Smooth muscle cell (in vitro differentiated cells): ENCODE measurements around the gene ZNF441. TPM values are rescaled to one million over a fixed set of nuclear protein-coding genes. Genes with fewer than 3 reads are reported as not detected.

Experiments
- DNase-seq: peaks from one replicate; lab custom pipeline; 2025; ENCODE audit not compliant: unreplicated experiment; lab: John Stamatoyannopoulos, UW
- H2AFZ ChIP-seq: fragments of 200-600 bp; sonication (generic); 2 replicates; pipeline ENCODE4 v1.6.0; 2016; ENCODE audit warnings: antibody characterized with exemption, low read depth, mild to moderate bottlenecking
- H3F3A ChIP-seq: fragments of 200-600 bp; sonication (generic); 2 replicates; pipeline ENCODE4 v1.6.0; 2017; ENCODE audit warnings: antibody characterized with exemption, low read depth
- H3K27ac ChIP-seq: fragments of 200-600 bp; sonication (generic); 2 replicates; pipeline ENCODE4 v1.5.1; 2016; ENCODE audit warnings: low read depth, mild to moderate bottlenecking
- H3K27me3 ChIP-seq: fragments of 200-600 bp; sonication (generic); 2 replicates; pipeline ENCODE4 v1.6.1; 2016; ENCODE audit warnings: low read depth, mild to moderate bottlenecking
- H3K36me3 ChIP-seq: fragments of 200-600 bp; sonication (generic); 2 replicates; pipeline ENCODE4 v1.5.1; 2016; ENCODE audit warnings: low read depth
- H3K4me1 ChIP-seq: fragments of 200-600 bp; sonication (generic); 2 replicates; pipeline ENCODE4 v1.5.1; 2016; ENCODE audit warnings: low read depth
- H3K4me2 ChIP-seq: fragments of 200-600 bp; sonication (generic); 2 replicates; pipeline ENCODE4 v1.6.0; 2016; ENCODE audit warnings: mild to moderate bottlenecking
- H3K4me3 ChIP-seq: fragments of 200-600 bp; sonication (generic); 2 replicates; pipeline ENCODE4 v1.5.1; 2016; ENCODE audit warnings: mild to moderate bottlenecking
- H3K79me2 ChIP-seq: fragments of 200-600 bp; sonication (generic); 2 replicates; pipeline ENCODE4 v1.6.0; 2016; ENCODE audit warnings: low read depth, mild to moderate bottlenecking
- H3K9ac ChIP-seq: fragments of 200-600 bp; sonication (generic); 2 replicates; pipeline ENCODE4 v1.6.0; 2016; ENCODE audit warnings: low read depth
- H3K9me3 ChIP-seq: fragments of 200-600 bp; sonication (generic); replicated peaks from 2 replicates; pipeline ENCODE4 v1.5.1; 2016; ENCODE audit warnings: low read depth
- H4K20me1 ChIP-seq: fragments of 200-600 bp; sonication (generic); 2 replicates; pipeline ENCODE4 v1.6.0; 2016; ENCODE audit warnings: low read depth
- CTCF ChIP-seq: fragments of 200-600 bp; sonication (generic); IDR thresholded peaks from 2 replicates; pipeline ENCODE4 v1.5.1; 2017; ENCODE audit warnings: borderline replicate concordance, mild to moderate bottlenecking, antibody characterized with exemption; ENCODE audit not compliant: insufficient read depth, poor library complexity, severe bottlenecking
- WGBS: methylation state at CpG from one replicate; pipeline ENCODE4 v1.1.7; 2016; ENCODE audit warnings: low lambda C conversion rate; 5-methylcytosine and 5-hydroxymethylcytosine counted together
- polyA plus RNA-seq: library from polyadenylated mRNA; unstranded; fragments of >200 nt; fragmentation: Nextera tagmentation; extraction: Ambion mirVana; gene quantifications from 2 replicates; pipeline ENCODE4 v1.2.1, GENCODE V29; 2016
- total RNA-seq: library from RNA; depleted of rRNA; stranded (reverse); fragments of >200 nt; gene quantifications from 2 replicates; pipeline ENCODE4 v1.2.3, GENCODE V29; 2014

ZNF441 gene
- total and polyA plus RNA-seq, 2 experiments from 2014 or later = 2.7 to 9.3 TPM

DNA sequence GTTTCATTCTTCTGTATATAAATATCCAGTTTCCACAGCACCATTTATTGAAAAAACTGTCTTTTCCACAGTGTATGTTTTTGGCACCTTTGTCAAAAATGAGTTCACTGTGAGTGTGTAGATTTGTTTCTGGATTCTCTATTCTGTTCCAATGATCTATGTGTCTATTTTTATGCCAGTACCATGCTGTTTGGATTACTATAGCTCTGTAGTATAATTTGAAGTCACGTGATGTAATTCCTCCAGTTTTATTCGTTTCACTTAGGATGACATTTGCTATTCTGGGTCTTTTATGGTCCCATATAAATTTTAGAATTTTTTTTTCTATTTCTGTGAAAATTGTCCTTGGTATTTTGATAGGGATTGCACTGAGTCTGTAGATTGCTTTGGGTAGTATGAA lies 17.0 kb upstream of the ZNF441 start:
- Histone ChIP-seq H3K4me2 (no peak overlapping the region), H3K9ac (no peak overlapping the region), H3F3A (no peaks in the 10 kb centered on the region), H3K9me3 (peaks cover 25% of the 10 kb centered on the region), H3K27me3 (no peaks in the 10 kb centered on the region), H3K4me3 (no peak overlapping the region), H2AFZ (no peak overlapping the region), H3K27ac (no peak overlapping the region), H4K20me1 (no peaks in the 10 kb centered on the region), H3K79me2 (no peaks in the 10 kb centered on the region), H3K36me3 (no peaks in the 10 kb centered on the region), H3K4me1 (no peaks in the 10 kb centered on the region)
- 56% methylated on average over 2 of the region's 2 CpGs for WGBS
- TF ChIP-seq CTCF = no peak
- DNase-seq = no peak

GRCh38 chr19:11752244-11752736 lies 14.5 kb upstream of the ZNF441 start:
- H3K9me3 ChIP-seq = peaks cover 19% of the 10 kb centered on the region
- no peaks in the 10 kb centered on the region for H3K79me2 ChIP-seq
- no peaks in the 10 kb centered on the region for H3K27me3 ChIP-seq
- H3K4me1 ChIP-seq = no peaks in the 10 kb centered on the region
- no peaks in the 10 kb centered on the region for H4K20me1 ChIP-seq
- H3K36me3 ChIP-seq = no peaks in the 10 kb centered on the region
- H3K4me2 ChIP-seq = no peak overlapping the region
- no peak for TF ChIP-seq CTCF
- H2AFZ ChIP-seq = no peak overlapping the region
- no peaks in the 10 kb centered on the region for H3F3A ChIP-seq
- 66% methylated on average over 2 of the region's 2 CpGs for WGBS
- no peak overlapping the region for H3K27ac ChIP-seq
- no peak for DNase-seq
- no peak overlapping the region for H3K9ac ChIP-seq
- H3K4me3 ChIP-seq = no peak overlapping the region

DNA sequence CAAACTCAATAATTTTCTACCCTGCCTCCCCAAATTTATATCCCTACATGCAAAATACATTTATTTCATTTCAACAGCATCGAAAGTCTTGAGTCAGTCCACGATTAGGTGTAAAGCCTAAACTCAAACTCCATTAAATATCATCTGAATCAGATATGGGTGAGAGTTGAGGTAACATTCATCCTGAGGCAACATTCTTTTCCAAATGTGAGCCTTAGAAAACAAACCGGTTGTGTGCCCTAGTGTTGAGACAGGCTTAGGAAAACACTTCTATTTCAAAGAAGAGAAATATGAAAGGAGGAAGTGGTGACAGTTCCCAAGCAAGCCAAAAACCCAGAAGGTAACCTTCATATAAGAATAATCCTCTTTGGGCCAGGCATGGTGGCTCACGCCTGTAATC lies 12.1 kb upstream of the ZNF441 start:
- no peak overlapping the region for H3K27ac ChIP-seq
- 85% methylated on average over 4 of the region's 4 CpGs for WGBS
- no peaks in the 10 kb centered on the region for H3K27me3 ChIP-seq
- no peaks in the 10 kb centered on the region for H3K4me1 ChIP-seq
- no peaks in the 10 kb centered on the region for H4K20me1 ChIP-seq
- no peaks in the 10 kb centered on the region for H3K36me3 ChIP-seq
- no peak overlapping the region for H3K4me3 ChIP-seq
- no peak overlapping the region for H2AFZ ChIP-seq
- H3K4me2 ChIP-seq = no peak overlapping the region
- no peaks in the 10 kb centered on the region for H3K79me2 ChIP-seq
- H3K9me3 ChIP-seq = peaks cover 11% of the 10 kb centered on the region
- no peak for TF ChIP-seq CTCF
- H3F3A ChIP-seq = no peaks in the 10 kb centered on the region
- H3K9ac ChIP-seq = no peak overlapping the region
- no peak for DNase-seq

- H3K79me2 ChIP-seq = no peaks in the 10 kb centered on the region
- TF ChIP-seq CTCF = no peak
- 63% methylated on average over 1 of the region's 1 CpG for WGBS
These were observed 9.8 kb upstream of the ZNF441 start for GRCh38 chr19:11756965-11757364.

More at GRCh38 chr19:11756965-11757364, 9.8 kb upstream of the ZNF441 start:
- Histone ChIP-seq H3K4me1 (no peaks in the 10 kb centered on the region), H3K9ac (no peak overlapping the region), H3K4me2 (no peak overlapping the region), H3K27me3 (no peaks in the 10 kb centered on the region), H3K36me3 (no peaks in the 10 kb centered on the region), H3K27ac (no peak overlapping the region), H3F3A (no peaks in the 10 kb centered on the region), H3K9me3 (peaks cover under 1% of the 10 kb centered on the region), H3K4me3 (no peak overlapping the region), H2AFZ (no peak overlapping the region), H4K20me1 (no peaks in the 10 kb centered on the region)
- no peak for DNase-seq
